GM10248 (cell line): ENCODE data around the gene IPCEF1.

Experiments used
- CTCF ChIA-PET: fragments of 300-600 bp; sonication (Branson Sonifier 250); formaldehyde crosslinking; extraction: SDS; loops from one replicate; lab custom pipeline; 2021; ENCODE audit warnings: antibody characterized with exemption; lab: Yijun Ruan, JAX
- POLR2A ChIA-PET: fragments of 350-650 bp; sonication (Branson Sonifier 250); formaldehyde crosslinking; extraction: SDS; loops from one replicate; lab custom pipeline; 2020; ENCODE audit warnings: antibody characterized with exemption; lab: Yijun Ruan, JAX
- DNase-seq: peaks from one replicate; pipeline ENCODE4 v3.0.0; 2012; ENCODE audit errors: extremely low spot score
- TF ChIP-seq, protein P1 (sequence below): IDR thresholded peaks from 2 replicates; pipeline ENCODE4 v1.5.1; 2012; ENCODE audit warnings: mild to moderate bottlenecking, low read depth; ENCODE audit errors: extremely low read depth, missing control alignments, control extremely low read depth

Gene IPCEF1

GRCh38 chr6:154397491-154398195 is 41.0 kb upstream of the IPCEF1 start:
- CTCF ChIA-PET = interaction anchor here (0.8 kb wide), 1 partner anchor 19 kb away, joined by 4 read pairs; no protein-coding TSS in a partner anchor
- DNase-seq = no peak
- TF ChIP-seq, protein P1, sequence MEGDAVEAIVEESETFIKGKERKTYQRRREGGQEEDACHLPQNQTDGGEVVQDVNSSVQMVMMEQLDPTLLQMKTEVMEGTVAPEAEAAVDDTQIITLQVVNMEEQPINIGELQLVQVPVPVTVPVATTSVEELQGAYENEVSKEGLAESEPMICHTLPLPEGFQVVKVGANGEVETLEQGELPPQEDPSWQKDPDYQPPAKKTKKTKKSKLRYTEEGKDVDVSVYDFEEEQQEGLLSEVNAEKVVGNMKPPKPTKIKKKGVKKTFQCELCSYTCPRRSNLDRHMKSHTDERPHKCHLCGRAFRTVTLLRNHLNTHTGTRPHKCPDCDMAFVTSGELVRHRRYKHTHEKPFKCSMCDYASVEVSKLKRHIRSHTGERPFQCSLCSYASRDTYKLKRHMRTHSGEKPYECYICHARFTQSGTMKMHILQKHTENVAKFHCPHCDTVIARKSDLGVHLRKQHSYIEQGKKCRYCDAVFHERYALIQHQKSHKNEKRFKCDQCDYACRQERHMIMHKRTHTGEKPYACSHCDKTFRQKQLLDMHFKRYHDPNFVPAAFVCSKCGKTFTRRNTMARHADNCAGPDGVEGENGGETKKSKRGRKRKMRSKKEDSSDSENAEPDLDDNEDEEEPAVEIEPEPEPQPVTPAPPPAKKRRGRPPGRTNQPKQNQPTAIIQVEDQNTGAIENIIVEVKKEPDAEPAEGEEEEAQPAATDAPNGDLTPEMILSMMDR = no peak
- POLR2A ChIA-PET = no interaction called here

- TF ChIP-seq, protein P1 = no peak
- ChIA-PET CTCF (no interaction called here), POLR2A (no interaction called here)
- no peak for DNase-seq
These were observed 39.3 kb upstream of the IPCEF1 start for GRCh38 chr6:154395878-154396277.

- ChIA-PET POLR2A (no interaction called here), CTCF (no interaction called here)
- TF ChIP-seq, protein P1 = no peak
- no peak for DNase-seq
These were observed 38.7 kb upstream of the IPCEF1 start for GRCh38 chr6:154395316-154395715.

DNA sequence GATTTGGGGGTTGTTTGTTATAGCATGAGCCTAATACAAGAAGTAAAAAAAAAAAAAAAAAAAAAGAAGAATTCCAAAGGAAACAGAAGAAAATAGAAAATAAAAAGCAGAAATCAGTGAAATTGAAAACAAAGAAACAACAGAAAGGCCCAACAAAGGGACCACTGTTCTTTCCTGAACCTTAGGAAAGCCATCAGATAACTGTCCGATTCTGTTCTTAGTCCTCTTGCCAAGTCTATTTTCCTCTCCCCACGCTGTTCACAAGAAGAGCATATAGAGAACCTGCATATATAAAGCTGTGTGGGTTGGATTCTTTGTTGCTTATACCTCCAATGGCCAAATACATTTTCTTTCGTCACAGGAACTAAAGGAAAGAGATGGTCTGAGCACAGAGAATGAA is 38.0 kb upstream of the IPCEF1 start:
- POLR2A ChIA-PET = no interaction called here
- TF ChIP-seq, protein P1 = no peak
- no peak for DNase-seq
- CTCF ChIA-PET = no interaction called here

- ChIA-PET CTCF (no interaction called here), POLR2A (no interaction called here)
- TF ChIP-seq, protein P1 = no peak
- no peak for DNase-seq
These were observed 33.4 kb upstream of the IPCEF1 start for GRCh38 chr6:154390034-154390433.

DNA sequence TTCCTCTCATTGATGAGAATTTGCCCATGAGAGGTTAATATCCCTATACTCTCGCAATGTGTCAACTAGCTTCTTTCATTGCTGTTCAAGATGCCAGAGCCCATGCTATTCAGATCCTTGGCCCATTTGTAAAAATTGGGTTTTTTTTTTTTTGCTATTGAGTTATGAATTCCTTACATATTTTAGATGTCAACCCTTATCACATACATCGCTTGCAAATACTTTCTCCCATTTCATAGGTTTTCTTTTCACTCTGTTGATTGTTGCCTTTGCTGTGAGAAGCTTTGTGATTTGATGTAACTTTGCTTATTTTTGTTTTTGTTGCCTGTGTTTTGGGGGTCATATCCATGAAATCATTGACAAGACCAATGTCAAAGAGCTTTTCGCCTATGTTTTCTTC is 32.2 kb upstream of the IPCEF1 start:
- TF ChIP-seq, protein P1 = no peak
- ChIA-PET CTCF (no interaction called here), POLR2A (no interaction called here)
- DNase-seq = no peak
